ENCODE data around the gene C7orf33.
"Not testable (repeated sequence)": the region's sequence is repeated elsewhere in the genome, so short reads cannot be mapped to it uniquely, and the experiment has no call there.

The C7orf33 gene

DNA sequence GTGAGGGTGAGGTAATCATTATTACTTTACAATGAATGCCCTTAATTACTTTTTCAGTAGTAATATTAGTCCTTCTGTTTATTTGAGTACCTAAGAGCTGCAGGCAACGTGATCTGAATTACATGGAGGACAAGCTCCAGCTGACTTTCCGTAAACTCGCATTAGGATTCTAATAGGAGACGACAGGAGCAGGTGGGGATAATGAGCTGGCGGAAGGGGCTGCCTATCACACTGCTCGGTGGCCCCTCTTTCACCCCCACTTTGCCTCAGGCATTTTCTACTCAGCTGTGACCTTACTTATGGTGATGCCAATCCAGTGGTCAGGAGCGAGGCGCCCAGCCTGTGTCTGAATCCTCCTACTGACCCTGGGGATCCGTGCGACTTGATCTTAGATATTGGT lies at the start of gene C7orf33:
Gene C7orf33 (plus strand): TSS at position 296 of the 400 bp plus-strand sequence. CDS start 160 bp downstream, outside the sequence.
- DNase-seq: no peak

- DNase-seq: no peak
Observed at GRCh38 chr7:148541891-148542504, 48.6 kb upstream of the C7orf33 start.

GRCh38 chr7:148543302-148543701 lies 47.3 kb upstream of the C7orf33 start:
- no peak for DNase-seq

DNA sequence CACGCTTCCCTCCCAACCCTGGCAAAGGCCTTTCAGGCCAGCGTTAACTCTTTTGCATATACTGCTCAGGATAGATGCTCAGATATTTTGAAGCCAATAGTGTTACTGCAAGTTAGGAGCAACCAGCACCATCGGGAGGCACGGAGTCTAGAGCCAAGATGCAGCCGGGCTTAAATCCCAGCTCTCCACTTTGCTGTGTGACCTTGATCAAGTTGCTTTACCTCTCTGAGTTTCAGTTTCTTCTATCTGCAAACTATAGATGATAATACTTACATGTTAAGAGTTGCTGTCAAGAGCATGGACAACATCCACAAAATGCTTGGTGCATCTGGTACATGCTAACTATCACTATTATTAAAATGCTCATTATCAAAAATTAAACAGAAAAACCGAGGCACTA lies 45.4 kb upstream of the C7orf33 start:
- DNase-seq: no peak

DNA sequence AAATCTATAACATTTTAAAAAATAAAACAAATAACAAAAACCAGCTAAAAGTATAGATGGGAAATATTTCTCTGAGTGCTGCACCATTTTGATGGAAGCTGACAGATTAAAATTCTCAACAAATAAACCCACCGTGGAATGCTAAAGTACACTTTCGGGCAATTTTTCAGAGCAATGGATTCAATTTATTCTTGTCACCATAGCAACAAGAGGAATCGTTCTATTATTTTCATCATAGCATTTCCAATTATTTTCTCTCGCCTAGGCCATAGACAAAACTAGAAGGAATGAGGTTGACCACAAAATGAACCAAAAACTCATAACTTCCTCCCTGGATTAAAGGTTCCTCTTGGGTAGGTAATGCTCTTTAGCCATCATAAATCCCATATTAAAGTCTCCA lies 44.6 kb upstream of the C7orf33 start:
- no peak for DNase-seq

DNA sequence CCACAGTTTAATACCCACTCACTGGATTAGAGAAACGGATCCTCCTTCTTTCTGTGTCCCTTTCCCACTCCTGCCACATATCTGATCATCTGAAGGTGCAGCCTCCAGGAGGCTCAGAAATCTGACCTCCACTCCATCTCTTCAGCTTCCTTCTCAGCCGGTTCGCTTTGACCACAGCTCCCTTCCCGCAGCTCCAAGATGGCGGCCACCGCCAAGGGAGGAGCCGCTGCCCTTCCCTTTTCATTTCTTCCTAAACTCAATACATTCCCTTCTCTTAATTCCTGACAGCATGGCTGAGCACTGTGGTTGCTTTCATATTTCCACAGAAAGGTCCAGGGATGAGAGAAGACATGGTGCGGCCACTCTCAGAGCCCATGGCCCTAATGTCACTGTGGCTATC lies 43.7 kb upstream of the C7orf33 start:
- no peak for DNase-seq

GRCh38 chr7:148547951-148548350 lies 42.6 kb upstream of the C7orf33 start:
- no peak for DNase-seq

GRCh38 chr7:148553979-148554378 lies 36.6 kb upstream of the C7orf33 start:
- no peak for DNase-seq

- no peak for DNase-seq
Observed at GRCh38 chr7:148556892-148557291, 33.7 kb upstream of the C7orf33 start.

DNA sequence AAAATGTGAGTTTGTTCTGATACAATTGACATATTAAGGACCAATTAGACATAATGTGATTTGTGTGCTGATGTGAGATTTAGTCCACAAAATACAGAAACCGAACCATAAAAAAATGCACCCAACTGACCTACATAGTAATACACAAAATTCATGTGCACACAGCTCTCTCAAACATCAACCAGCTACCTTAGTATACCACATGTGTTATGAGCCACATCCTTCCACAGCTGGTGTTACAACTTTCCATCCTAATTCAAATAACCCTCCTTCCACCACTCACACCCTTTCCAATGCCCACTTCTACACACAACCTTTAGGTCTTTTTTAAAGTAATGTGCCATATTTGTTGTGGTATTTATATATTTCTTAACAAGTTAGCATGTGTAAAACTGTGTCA lies 31.7 kb upstream of the C7orf33 start:
- no peak for DNase-seq

DNA sequence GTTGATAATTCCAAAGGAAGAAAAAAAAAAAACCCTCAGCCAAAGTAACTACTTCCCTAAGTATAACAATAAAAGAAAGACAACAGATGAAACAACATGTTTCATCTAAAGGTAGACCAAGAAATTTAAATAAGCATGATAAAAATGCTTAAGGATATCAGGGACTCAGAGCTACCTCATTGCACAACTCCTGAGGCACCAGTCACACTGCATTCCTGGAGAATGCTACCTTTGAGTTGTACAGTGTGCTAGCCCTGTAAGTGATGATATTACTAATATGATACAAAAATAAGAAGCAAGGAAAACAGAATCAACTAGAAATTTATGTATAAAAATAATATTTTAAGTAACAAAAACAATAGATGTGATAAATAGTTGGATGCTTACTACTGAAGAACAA lies 29.5 kb upstream of the C7orf33 start:
- no peak for DNase-seq

GRCh38 chr7:148563583-148564274 lies 26.8 kb upstream of the C7orf33 start:
- no peak for DNase-seq

DNA sequence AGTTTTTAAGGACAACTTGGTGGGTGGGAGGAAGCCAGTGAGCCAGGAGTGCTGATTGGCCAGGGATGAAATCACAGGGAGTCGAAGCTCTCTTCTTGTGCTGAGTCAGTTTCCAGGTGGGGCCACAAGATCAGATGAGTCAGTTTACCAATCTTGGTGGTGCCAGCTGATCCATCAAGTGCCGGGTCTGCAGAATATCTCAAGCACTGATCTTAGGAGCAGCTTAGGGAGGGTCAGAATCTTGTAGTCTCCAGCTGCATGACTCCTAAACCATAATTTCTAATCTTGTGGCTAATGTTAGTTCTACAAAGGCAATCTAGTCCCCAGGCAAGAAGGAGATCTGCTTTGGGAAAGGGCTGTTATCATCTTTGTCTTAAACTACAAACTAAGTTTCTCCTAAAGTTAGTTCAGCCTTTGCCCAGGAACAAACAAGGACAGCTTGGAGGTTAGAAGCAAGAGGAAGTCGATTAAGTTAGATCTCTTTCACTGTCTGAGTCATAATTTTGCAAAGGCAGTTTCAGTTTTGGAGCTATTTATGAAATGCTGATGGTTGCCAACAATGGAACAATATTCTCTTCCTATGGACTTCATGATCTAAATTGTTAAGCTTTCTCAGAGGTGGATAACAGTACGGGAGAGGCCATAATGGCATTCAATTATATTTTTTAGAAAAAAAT lies 26.2 kb upstream of the C7orf33 start:
- peak; percentile 20 for DNase-seq

DNA sequence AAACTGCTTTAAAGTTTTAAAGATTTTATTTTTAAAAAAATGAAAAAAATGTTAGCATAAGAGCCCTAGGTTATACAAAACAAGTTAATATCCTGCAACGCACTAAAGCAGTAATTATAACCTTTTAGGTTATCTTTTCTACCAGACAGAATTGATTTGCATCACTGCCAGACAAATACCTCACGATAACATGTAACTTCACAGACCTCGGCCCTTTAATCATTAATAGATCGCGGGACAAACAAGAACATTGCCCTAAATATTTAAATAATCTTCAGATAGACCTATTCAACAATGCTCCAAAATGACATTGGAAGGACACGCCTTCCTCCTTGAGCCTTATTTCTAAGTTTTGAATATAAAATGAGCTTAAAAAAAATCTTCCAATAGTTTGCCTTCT lies 23.8 kb upstream of the C7orf33 start:
- DNase-seq: no peak

GRCh38 chr7:148567524-148567923 lies 23.0 kb upstream of the C7orf33 start:
- no peak for DNase-seq

DNA sequence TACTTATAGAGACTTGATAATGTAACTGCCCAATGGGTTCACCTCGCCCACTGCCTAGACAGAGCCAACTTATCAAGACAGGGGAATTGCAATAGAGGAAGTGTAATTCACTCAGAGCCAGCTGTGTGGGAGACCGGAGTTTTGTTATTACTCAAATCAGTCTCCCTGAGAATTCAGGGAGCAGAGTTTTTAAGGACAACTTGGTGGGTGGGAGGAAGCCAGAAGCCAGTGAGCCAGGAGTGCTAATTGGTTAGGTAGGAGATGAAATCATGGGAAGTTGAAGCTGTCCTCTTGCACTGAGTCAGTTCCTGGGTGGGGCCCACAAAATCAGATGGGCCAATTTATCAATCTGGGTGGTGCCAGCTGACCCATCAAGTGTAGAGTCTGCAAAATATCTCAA lies 20.1 kb upstream of the C7orf33 start:
- no peak for DNase-seq

GRCh38 chr7:148570973-148571372 lies 19.6 kb upstream of the C7orf33 start:
- DNase-seq: not testable (repeated sequence)

- no peak for DNase-seq
Observed at GRCh38 chr7:148571381-148571780, 19.2 kb upstream of the C7orf33 start.

DNA sequence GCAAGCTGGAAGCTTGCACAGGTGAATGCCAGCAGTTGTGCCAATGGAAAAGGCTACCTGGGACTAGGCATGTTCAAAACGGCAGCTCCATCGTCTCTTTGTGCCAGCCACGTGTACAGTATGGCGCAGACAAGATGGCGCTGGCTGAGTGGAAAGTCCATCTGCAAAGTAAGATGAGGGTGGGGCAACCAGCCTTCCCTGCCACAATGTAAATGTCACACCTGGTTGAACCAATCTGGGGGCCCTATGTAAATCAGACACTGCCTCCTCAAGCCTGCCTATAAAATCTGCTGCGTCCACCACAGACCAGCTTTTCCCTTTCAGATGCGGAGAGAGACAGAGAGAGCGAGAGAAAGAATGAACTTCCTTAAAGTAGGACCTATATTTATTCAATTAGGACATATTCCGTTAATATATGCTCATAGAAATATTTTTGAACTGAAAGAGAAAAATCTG lies 18.5 kb upstream of the C7orf33 start:
- no peak for DNase-seq

DNA sequence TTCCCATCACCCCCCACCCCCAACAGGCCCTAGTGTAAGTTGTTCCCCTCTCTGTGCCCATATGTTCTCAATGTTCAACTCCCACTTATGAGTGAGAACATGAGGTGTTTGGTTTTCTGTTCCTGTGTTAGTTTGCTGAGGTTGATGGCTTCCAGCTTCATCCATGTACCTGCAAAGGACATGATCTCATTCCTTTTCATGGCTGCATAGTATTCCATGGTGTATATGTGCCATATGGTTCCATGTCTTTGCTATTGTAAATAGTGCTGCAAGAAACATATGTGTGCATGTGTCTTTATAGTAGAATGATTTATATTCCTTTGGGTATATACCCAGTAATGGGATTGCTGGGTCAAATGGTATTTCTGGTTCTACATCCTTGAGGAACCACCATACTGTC lies 17.0 kb upstream of the C7orf33 start:
- DNase-seq: not testable (repeated sequence)

GRCh38 chr7:148575640-148576411 lies 14.7 kb upstream of the C7orf33 start:
- peak; percentile 52 for DNase-seq

DNA sequence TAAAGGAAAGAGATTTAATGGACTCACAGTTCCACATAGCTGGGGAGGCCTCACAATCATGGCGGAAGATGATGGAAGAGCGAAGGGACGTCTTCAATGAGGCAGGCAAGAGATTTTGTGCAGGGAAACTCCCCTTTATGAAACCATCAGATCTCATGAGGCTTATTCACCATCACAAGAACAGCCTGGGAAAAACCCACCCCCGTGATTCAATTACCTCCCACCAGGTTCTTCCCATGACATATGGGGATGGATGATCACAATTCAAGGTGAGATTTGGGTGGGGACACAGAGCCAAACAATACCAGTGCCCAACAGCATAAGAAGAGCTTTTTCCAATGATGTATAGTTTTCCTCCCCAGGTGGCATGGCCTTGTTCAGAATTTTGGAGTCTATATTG lies 11.2 kb upstream of the C7orf33 start:
- DNase-seq: no peak

DNA sequence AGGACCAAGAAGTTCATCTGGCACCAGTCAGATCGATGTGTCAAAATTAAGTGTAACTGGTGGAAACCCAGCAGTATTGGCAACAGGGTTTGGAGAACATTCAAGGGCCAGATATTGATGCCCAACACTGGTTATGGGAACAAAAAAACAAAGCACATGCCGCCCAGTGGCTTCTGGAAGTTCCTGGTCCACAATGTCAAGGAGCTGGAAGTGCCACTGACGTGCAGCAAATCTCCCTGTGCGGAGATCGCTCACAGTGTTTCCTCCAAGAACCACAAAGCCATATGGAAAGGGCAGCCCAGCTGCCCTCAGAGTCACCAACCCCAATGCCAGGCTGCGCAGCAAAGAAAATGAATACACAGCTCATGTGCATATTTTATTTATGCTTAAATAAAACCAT lies 10.1 kb upstream of the C7orf33 start:
- no peak for DNase-seq

Data from stimulated activated naive CD4-positive, alpha-beta T cell treated with Interleukin-2 at 50 U/mL for 16 hours (primary cell).